Tibial nerve (tissue), 4 donors: ENCODE results near the gene DEUP1. TPM values are rescaled to one million over a fixed set of nuclear protein-coding genes. Genes with fewer than 3 reads are reported as not detected.
A peak's percentile ranks its signal among the peaks of the same experiment; 100 is the strongest.
"Not testable (repeated sequence)": the region's sequence is repeated elsewhere in the genome, so short reads cannot be mapped to it uniquely, and the experiment has no call there.

Experiments used
- DNase-seq, 2 donors: peaks; one replicate each; pipeline ENCODE4 v3.0.0-alpha.2; 2019; ENCODE audit warnings: low spot score in 2 of 2
- H3K27ac ChIP-seq, 4 donors: fragments of 200-600 bp; sonication (generic) in 3 of 4; one replicate each; pipeline ENCODE4 v1.5.1; 2017 to 2019; ENCODE audit warnings: mild to moderate bottlenecking in 1 of 4
- H3K27me3 ChIP-seq, 2 donors: fragments of 200-600 bp; sonication (generic) in 1 of 2; one replicate each; pipeline versions ENCODE4 v1.5.1 to v1.6.0; 2017 to 2019
- H3K36me3 ChIP-seq, 3 donors: fragments of 200-600 bp; sonication (generic); one replicate each; pipeline ENCODE4 v1.5.1; 2018 to 2019
- H3K4me1 ChIP-seq, 4 donors: fragments of 200-600 bp; sonication (generic) in 3 of 4; one replicate each; pipeline ENCODE4 v1.5.1; 2017 to 2019
- H3K4me3 ChIP-seq, 4 donors: fragments of 200-600 bp; sonication (generic) in 3 of 4; one replicate each; pipeline ENCODE4 v1.5.1; 2017 to 2019; ENCODE audit warnings: mild to moderate bottlenecking in 1 of 4, moderate library complexity in 1 of 4
- H3K9me3 ChIP-seq, 4 donors: fragments of 200-600 bp; sonication (generic) in 3 of 4; one replicate each; pipeline ENCODE4 v1.5.1; 2017 to 2019
- CTCF ChIP-seq, 5 experiments: fragments of 200-600 bp in 3 of 5; fragments of 450-650 bp in 2 of 5; sonication (generic) in 3 of 5; IDR thresholded peaks; one replicate each; pipeline ENCODE4 v1.5.1; 2016 to 2019; ENCODE audit warnings: antibody characterized with exemption in 5 of 5, mild to moderate bottlenecking in 3 of 5, moderate library complexity in 2 of 5
- EP300 ChIP-seq, 2 donors: sonication (generic); formaldehyde crosslinking; IDR thresholded peaks; one replicate each; pipeline ENCODE4 v1.6.1; 2017; ENCODE audit warnings: antibody characterized with exemption in 2 of 2, mild to moderate bottlenecking in 1 of 2
- POLR2A ChIP-seq, 2 donors: fragments of 450-650 bp; IDR thresholded peaks; one replicate each; pipeline ENCODE4 v1.6.1; 2017; ENCODE audit warnings: antibody characterized with exemption in 2 of 2, mild to moderate bottlenecking in 2 of 2, moderate library complexity in 2 of 2
- WGBS, 2 donors: methylation state at CpG; one replicate each; pipeline ENCODE4 v1.1.5; 2018; 5-methylcytosine and 5-hydroxymethylcytosine counted together
- total RNA-seq, 4 donors: library from RNA; depleted of rRNA; stranded (reverse); fragments of >200 nt; gene quantifications; one replicate each; pipeline ENCODE4 v1.1.0, GENCODE V29; 2016

DEUP1 gene
- total RNA-seq, 4 donors from 2014 or later: 0.84 TPM; not detected in 3

- WGBS, 2 donors: 35 to 52% methylated on average over 5 of the region's 5 CpGs
- no peak for TF ChIP-seq POLR2A (IDR thresholded peaks at IDR 0.05)
- TF ChIP-seq EP300 (IDR thresholded peaks at IDR 0.05): peak in 1 of 2 donors; percentile 7
- Histone ChIP-seq H3K9me3 (no peaks in the 10 kb centered on the region), H3K36me3 (no peaks in the 10 kb centered on the region), H3K27ac (no peak overlapping the region), H3K4me1 (no peaks in the 10 kb centered on the region), H3K4me3 (no peak overlapping the region), H3K27me3 (no peaks in the 10 kb centered on the region)
- no peak for DNase-seq
These were observed 40.6 kb upstream of the DEUP1 start for GRCh38 chr11:93289782-93290463.

GRCh38 chr11:93291110-93291509, 39.4 kb upstream of the DEUP1 start:
- Histone ChIP-seq H3K27ac (no peak overlapping the region), H3K4me3 (no peak overlapping the region), H3K9me3 (no peaks in the 10 kb centered on the region), H3K4me1 (no peaks in the 10 kb centered on the region), H3K36me3 (no peaks in the 10 kb centered on the region), H3K27me3 (no peaks in the 10 kb centered on the region)
- WGBS, 2 donors: 54 to 55% methylated on average over 1 of the region's 1 CpG
- no peak for TF ChIP-seq POLR2A (IDR thresholded peaks at IDR 0.05)
- no peak for TF ChIP-seq CTCF (IDR thresholded peaks at IDR 0.05)
- TF ChIP-seq EP300 (IDR thresholded peaks at IDR 0.05): no peak
- no peak for DNase-seq

- H3K36me3 ChIP-seq: no peaks in the 10 kb centered on the region
- WGBS, 2 donors: 26 to 45% methylated on average over 1 of the region's 1 CpG
- DNase-seq: no peak
- no peaks in the 10 kb centered on the region for H3K27me3 ChIP-seq
- no peak overlapping the region for H3K4me3 ChIP-seq
- no peaks in the 10 kb centered on the region for H3K4me1 ChIP-seq
- no peaks in the 10 kb centered on the region for H3K9me3 ChIP-seq
- TF ChIP-seq CTCF (IDR thresholded peaks at IDR 0.05) (no peak), EP300 (IDR thresholded peaks at IDR 0.05) (no peak), POLR2A (IDR thresholded peaks at IDR 0.05) (no peak)
- H3K27ac ChIP-seq: no peak overlapping the region
These were observed 38.6 kb upstream of the DEUP1 start for GRCh38 chr11:93291898-93292297.

GRCh38 chr11:93295921-93296575, 34.5 kb upstream of the DEUP1 start:
- Histone ChIP-seq H3K27me3 (no peaks in the 10 kb centered on the region), H3K36me3 (no peaks in the 10 kb centered on the region), H3K4me1 (no peaks in the 10 kb centered on the region), H3K9me3 (no peaks in the 10 kb centered on the region), H3K4me3 (no peak overlapping the region), H3K27ac (no peak overlapping the region)
- DNase-seq: no peak
- TF ChIP-seq CTCF (IDR thresholded peaks at IDR 0.05) (no peak), POLR2A (IDR thresholded peaks at IDR 0.05) (no peak), EP300 (IDR thresholded peaks at IDR 0.05) (no peak)
- WGBS, 2 donors: 76 to 84% methylated on average over 4 of the region's 4 CpGs

- H3K27ac ChIP-seq: no peak overlapping the region
- H3K36me3 ChIP-seq: no peaks in the 10 kb centered on the region
- no peak for DNase-seq
- H3K27me3 ChIP-seq: no peaks in the 10 kb centered on the region
- H3K4me3 ChIP-seq: no peak overlapping the region
- WGBS, 2 donors: 75 to 93% methylated on average over 3 of the region's 3 CpGs
- H3K4me1 ChIP-seq: no peaks in the 10 kb centered on the region
- H3K9me3 ChIP-seq: peaks cover 0 to 12% (median 0%) of the 10 kb centered on the region in 4 donors
- no peak for TF ChIP-seq CTCF (IDR thresholded peaks at IDR 0.05)
- TF ChIP-seq POLR2A (IDR thresholded peaks at IDR 0.05): no peak
- no peak for TF ChIP-seq EP300 (IDR thresholded peaks at IDR 0.05)
These were observed 26.9 kb upstream of the DEUP1 start for GRCh38 chr11:93303689-93304088.

- H3K9me3 ChIP-seq: peaks cover 0 to 41% (median 4%) of the 10 kb centered on the region in 4 donors
- H3K27me3 ChIP-seq, H3K27ac ChIP-seq, H3K36me3 ChIP-seq, H3K4me3 ChIP-seq, DNase-seq, H3K4me1 ChIP-seq: not testable (repeated sequence)
- WGBS, 2 donors: 100% methylated on average over 1 of the region's 1 CpG
These were observed 16.1 kb upstream of the DEUP1 start for GRCh38 chr11:93314399-93314798.
